Activated T-cell treated with anti-CD3 and anti-CD28 coated beads for 24 hours (primary cell): ENCODE results near the gene SEMA3F.
"Not testable (repeated sequence)": the region's sequence is repeated elsewhere in the genome, so short reads cannot be mapped to it uniquely, and the experiment has no call there.

Experiments used
- DNase-seq: peaks from one replicate; pipeline ENCODE4 v3.0.0-alpha.2; 2020; ENCODE audit warnings: low read depth

Gene SEMA3F

DNA sequence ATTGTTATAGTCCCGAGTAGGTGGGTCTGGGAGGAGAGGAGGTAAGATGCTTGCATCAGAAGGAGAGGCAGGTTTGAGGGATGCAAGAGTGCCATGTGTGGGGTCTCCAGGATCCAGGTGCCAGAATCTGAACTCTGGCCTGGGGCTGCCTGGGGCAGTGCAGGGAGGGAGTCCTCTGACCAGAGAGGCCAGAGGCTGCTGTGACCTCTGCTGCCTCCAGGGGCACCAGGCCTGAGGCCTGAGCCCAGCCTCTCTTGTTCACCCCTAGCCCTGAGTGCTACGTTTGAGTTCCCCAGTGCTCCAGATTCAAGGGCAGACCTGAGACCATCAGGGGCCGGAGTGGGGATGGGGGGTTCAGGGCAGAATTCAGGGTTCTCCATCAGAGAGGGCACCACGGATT is 57.4 kb downstream of the SEMA3F start:
- no peak for DNase-seq

DNA sequence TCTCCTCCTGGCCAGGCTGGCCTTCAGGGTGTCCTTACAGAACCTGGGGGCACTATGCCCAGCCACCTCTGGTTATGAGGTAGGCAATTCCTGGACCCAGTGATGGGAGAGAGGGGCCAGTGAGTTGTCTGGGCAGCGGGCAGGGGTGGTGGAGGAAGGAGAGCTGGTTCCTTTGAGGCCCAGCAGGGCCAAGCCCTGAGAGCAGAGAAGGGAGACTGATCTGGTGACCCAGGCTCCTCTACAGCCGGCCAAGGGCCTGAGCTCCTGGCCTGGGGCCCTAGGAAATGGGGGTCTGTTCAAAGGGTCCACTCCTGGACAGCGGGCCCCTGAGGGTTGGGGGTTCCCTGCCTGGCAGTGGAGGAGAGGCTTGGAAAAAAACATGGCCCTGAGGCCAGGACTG is 57.8 kb downstream of the SEMA3F start:
- no peak for DNase-seq

GRCh38 chr3:50213373-50213772 is 58.2 kb downstream of the SEMA3F start:
- no peak for DNase-seq

DNA sequence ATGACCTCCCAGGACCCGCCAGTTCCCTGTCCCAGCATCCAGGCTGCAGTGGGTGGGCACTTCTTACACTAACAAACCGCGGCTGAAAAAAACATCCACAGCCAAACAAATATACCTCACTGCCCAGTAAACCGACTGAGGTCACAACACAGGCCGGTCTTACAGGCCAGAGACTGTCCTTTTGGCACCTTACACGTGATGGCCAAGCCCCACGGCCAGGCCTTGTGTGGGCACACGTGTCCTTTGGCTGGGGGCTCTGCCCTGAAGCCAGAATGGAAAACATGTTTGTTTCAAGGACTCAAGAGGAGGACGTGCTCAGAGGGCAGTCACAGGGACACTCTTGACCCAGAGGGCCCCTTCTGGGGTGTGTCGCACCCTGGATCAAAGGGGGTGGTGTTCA is 59.7 kb downstream of the SEMA3F start:
- no peak for DNase-seq

DNA sequence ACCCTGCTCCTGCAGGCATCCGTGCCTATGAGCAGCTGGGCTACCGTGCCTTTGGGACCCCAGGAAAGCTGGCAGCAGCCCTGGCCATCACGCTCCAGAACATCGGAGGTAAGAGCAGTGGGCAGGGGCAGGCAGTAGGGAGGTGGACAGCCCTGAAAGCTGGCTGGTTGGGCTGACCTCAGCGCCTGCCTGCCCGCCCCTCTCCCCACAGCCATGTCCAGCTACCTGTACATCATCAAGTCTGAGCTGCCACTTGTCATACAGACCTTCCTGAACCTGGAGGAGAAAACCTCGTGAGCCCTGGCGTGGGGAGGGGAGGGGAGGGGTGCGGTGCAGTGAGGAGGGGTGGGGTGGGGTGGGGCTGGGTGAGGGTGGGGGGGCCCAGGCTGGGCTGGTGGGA is 60.4 kb downstream of the SEMA3F start:
- DNase-seq, result no peak

DNA sequence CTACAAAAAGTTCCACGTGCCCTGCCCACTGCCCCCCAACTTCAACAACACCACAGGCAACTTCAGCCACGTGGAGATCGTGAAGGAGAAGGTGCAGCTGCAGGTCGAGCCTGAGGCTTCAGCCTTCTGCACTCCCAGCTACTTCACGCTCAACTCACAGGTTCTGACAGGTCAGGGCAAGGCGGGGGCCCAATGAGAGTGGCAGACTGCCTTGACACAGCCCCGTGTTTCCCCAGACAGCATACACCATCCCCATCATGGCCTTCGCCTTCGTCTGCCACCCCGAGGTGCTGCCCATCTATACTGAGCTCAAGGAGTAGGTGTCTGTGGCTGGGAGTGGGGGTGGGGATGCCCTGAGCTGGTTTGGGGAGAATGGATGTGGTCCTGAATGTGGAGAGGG is 62.6 kb downstream of the SEMA3F start:
- no peak for DNase-seq

- DNase-seq, result no peak
Measured at GRCh38 chr3:50218448-50218847, 63.3 kb downstream of the SEMA3F start.

DNA sequence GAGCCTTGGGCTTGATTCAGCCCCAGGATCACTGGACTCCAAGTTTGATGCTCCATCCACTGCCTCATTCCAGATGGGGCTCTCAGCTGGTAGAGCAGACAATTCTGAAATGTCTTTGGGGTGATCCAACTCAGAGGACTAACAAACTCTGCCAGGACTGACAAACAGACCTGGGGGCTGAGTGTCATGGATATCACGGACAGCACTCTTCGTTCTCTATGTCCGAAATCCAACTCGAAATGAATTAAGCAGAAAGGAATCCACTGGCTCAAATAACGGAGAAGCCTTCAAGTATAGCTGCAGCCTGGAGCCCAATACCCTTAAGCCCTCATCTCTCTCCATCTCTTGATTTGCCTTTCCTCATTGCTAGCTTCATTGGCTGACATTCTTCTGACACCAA is 64.2 kb downstream of the SEMA3F start:
- no peak for DNase-seq

DNA sequence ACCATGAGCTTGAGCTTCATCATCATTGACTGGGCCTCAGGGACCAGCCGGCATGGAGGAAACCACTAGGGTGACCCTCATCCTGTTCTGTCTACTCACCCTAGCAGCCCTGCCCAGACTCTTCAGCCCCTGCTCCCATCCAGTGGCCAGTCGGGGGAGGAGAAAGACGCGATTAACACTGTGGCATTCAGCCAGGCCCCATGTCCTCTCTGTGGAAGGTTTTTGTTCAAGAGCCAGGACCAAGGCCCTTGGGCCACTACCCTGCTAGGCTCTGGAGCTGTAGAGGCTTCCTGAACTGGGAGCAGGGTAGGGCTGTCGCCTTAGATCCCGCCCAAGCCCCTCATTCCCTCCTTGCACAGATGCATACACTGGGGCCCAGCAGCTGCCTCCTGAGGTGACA is 65.0 kb downstream of the SEMA3F start:
- no peak for DNase-seq

DNA sequence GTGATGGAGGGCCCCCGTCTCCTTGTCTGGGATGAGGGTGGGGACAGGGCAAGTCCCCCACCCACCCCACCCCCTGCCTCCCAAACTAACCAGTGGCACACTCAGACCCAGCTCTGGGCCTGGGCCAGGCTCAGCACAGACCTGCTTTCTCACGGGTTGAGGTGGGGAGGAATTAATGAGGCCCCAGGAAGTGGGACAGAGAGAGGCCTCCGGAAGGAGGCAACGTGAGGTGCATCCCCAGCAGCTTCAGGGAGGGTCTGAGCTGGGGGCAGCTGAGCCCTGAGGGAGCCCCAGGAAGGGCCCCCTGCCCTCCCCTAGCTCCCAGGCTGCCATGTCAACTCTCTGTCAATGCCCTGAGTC is 65.9 kb downstream of the SEMA3F start:
- no peak for DNase-seq

GRCh38 chr3:50221411-50222168 is 66.5 kb downstream of the SEMA3F start:
- DNase-seq, result no peak

- DNase-seq, result no peak
Measured at GRCh38 chr3:50222169-50222528, 67.0 kb downstream of the SEMA3F start.

GRCh38 chr3:50224639-50225038 is 69.5 kb downstream of the SEMA3F start:
- DNase-seq, result no peak

DNA sequence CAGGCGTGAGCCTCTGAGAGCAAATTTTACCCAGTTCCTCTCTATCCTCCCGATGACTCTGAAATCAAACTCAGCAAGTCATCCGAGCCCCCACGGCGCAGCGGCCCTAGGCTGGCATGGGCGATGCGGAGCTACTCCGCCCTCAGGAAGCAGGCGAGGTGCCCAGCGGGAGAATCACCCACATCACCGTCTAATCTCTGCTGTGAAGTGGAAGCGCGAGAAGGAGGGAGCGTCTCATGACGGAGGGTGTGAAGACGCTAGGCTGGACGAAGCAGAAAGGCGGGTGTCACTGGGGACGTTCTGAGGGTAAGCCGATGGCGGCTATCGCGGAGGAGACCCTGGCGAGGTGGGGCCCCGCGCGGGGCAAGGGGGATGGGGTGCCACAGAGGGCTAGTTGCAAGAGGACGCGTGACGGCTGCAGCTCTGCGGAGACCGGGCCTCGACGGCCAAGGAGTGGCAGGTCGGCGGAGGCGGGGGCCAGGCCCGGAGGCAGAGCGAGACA is 71.8 kb downstream of the SEMA3F start:
- peak; percentile 34 for DNase-seq

DNA sequence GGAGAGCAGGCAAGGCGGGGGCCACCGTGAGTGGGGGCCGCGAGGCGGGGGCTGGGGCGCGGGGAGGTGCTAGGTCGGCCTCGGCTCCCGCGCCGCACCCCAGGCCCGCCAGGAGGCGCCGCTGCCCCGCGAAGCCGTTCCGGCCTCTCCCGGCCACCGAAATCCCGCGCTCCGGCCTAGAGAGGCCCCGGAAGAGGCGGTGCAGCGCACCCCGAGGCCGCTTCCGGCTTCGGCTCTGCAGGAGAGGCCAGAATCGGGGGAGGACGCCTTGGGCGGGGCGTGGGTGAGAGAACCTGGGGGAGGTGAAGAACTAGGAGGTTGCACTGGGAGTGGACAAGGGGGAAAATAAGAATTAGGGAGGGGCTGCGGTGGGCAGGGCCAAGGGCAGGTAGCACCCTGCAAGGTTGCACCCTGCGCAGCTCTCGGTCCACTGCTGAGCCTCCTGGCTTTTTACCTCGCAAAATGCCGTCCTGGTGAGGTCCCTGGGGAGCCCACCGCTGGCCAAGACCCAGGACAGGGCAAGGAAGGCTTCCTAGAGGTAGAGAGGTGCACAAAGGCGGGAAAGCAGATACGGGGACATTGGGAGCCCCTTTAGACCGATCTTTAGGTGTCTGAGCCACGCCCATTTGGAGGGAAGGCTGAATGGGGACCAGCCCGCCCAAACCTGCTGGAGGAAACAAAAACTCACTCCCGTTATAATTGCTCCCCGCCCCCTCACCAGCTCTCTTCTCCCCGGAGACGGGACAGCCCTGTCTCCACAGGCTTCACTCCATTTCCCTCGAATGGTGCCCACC is 72.5 kb downstream of the SEMA3F start:
- peak; percentile 84 for DNase-seq

GRCh38 chr3:50228184-50228763 is 73.2 kb downstream of the SEMA3F start:
- not testable (repeated sequence) for DNase-seq

GRCh38 chr3:50229490-50229889 is 74.4 kb downstream of the SEMA3F start:
- no peak for DNase-seq

DNA sequence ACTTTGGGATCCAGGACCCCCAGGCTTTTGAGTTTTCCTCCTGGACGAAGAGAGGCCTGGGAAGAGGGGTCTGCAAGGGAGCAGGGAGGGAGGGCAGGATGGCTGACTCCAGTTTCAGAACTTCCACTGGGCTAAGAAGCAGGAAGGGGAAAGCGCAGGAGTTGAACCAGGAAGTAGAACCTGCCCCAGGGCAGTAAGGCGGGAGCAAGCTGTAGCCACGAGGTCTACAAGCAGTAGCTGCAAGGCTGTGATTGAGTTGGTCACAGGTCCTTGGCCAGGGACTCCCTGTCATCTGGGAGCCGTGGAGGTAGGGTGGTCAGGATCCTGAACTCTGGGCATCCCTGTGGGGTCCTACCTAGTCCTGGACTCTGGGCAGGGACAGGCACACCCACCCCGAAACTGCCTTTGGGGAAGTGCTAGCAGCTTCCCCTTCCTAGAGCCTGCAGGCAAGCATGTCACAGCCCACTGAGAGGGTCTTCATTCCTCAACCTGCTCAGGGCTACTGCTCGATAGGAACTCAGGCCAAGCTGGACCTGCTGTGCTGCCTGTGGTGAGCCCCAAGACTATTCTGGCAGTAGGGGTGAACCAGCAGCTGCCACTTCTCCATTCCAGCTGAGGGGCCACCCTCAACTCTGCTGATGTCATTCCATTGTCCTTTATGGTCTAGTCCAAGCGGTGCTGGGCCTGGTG is 75.1 kb downstream of the SEMA3F start:
- DNase-seq, result no peak

- DNase-seq, result no peak
Measured at GRCh38 chr3:50230794-50231125, 75.6 kb downstream of the SEMA3F start.

DNA sequence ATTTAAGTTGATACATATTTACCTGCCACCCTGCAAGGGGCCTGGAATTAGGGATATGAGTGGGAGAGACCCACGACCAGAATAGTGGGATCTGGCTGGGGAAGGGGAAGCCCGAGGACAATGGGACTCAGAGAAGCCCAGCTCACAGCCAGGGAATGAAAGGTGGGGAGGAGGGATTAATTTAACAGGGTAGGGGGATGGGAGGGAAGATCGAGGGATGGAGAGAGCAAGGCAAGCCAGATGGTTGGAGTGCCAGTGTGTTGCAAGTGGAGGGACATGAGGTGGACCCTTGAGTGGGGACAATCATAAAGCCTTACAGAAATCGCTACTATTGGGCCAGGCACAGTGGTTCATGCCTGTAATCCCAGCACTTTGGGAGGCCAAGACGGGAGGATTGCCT is 76.5 kb downstream of the SEMA3F start:
- DNase-seq, result no peak

- no peak for DNase-seq
Measured at GRCh38 chr3:50232303-50232702, 77.2 kb downstream of the SEMA3F start.

DNA sequence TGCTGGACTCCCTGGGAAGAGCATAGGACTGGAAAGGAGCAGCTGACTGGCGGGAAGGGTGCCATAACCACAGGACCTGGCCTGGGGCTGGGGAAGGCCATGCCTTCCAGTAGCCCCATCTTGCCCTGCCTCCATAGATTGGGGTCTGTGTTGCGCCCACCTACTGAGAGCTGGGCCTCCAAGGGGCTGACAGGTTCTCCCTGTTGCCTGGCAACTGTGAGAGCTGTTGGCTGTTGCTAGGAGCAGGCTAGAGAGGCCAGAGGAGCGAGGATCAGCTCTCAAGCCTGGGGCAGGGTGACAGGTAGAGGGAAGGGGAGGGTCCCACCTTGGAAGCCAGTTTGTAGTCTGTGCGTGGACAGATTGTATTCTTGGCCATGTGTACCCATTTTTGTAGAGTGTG is 78.1 kb downstream of the SEMA3F start:
- no peak for DNase-seq
